GM19438 (cell line): ENCODE measurements around the gene SP140.

Experiments used
- ATAC-seq: cut with Tn5 transposase; IDR thresholded peaks from one replicate; pipeline ENCODE4 v1.9.1; 2021; ENCODE audit warnings: low read depth; ENCODE audit not compliant: unreplicated experiment

The SP140 gene

DNA sequence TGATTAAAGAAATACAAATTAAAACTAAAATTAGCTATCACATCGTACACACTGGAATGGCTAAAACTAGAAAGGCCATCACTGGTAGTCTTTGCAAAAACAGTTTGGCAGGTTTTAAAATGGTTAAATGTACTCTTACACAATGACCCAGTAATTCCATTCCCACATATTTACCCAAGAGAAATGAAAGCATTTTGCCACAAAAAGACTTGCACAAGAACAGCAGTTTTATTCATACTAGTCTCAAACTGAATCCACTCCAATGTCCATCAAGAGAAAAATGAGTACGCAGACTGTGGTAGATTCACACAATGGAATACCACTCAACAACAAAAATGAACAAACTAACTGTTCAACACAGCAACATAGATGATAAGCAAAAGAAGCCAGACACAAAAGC is 130.5 kb downstream of the SP140 start:
- ATAC-seq, result no peak

DNA sequence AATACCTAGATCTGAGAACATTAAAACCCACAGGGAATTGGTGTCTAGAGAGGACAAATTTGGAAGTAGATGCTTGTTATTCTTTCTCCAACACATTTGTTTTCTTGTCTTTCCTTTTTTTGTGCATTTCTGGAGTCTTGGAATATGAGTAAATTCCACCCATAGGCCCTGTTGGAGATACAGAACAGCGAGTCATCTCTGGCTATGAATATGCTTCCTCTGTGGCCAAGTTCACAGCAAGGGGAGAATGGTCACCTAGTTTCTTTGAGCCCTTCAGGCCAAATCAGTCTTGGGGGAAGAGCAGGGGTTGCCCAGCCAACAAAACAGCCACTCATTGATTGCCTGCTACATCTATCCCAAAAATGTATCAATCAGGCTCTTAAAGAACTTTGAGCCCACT is 132.8 kb downstream of the SP140 start:
- no peak for ATAC-seq

GRCh38 chr2:230360028-230360427 is 134.5 kb downstream of the SP140 start:
- no peak for ATAC-seq

DNA sequence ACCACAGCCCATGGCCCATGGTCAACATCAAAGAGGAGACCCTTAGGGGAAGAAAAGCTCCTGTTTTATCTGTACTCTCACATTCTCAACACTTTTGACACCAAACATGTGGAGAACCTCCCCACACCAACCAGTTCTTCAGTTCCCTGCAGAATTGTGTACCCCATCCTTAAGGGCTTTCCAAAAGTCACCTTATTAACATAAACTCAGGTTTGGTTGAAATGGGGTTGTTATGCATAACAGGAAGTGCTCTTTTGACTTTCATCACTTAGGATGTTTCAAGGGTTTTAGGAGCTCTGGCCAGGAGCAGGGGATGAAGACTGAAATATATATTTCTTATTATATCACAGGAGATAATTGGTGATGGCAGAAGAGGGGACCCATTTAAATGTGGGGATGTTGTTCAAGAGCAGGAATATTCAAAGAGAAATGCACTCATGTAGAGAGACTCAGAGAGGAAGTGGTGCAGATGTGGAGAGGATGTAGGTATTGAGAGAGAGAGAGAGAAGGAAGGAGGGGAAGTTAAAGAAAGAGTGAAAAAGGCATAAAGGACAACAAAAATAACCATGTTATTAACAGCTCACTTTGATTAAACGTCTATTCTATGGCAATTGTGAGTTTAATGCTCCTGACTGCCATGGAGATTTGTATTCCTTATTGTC is 136.6 kb downstream of the SP140 start:
- ATAC-seq, result no peak
